HG03378 (cell line): ENCODE data around the gene SRGAP3.
A peak's percentile ranks its signal among the peaks of the same experiment; 100 is the strongest.

Experiments
- ATAC-seq: cut with Tn5 transposase; IDR thresholded peaks from one replicate; pipeline ENCODE4 v1.9.1; 2021; ENCODE audit warnings: mild to moderate bottlenecking, moderate library complexity; ENCODE audit not compliant: unreplicated experiment

The SRGAP3 gene

GRCh38 chr3:9067352-9067975, 182.0 kb downstream of the SRGAP3 start:
- peak; percentile 64 for ATAC-seq

GRCh38 chr3:9066775-9067174, 182.7 kb downstream of the SRGAP3 start:
- ATAC-seq: no peak

GRCh38 chr3:9066141-9066540, 183.3 kb downstream of the SRGAP3 start:
- ATAC-seq: no peak

- ATAC-seq: no peak
Measured at GRCh38 chr3:9064850-9065249, 184.6 kb downstream of the SRGAP3 start.

GRCh38 chr3:9064251-9064650, 185.2 kb downstream of the SRGAP3 start:
- no peak for ATAC-seq

- ATAC-seq: no peak
Measured at GRCh38 chr3:9062570-9062969, 186.9 kb downstream of the SRGAP3 start.

- ATAC-seq: no peak
Measured at GRCh38 chr3:9061634-9062033, 187.8 kb downstream of the SRGAP3 start.

GRCh38 chr3:9059489-9060400, 189.7 kb downstream of the SRGAP3 start:
- no peak for ATAC-seq

GRCh38 chr3:9056581-9056980, 192.9 kb downstream of the SRGAP3 start:
- no peak for ATAC-seq

GRCh38 chr3:9047452-9048346, 201.7 kb downstream of the SRGAP3 start:
- no peak for ATAC-seq

- no peak for ATAC-seq
Measured at GRCh38 chr3:9045371-9045770, 204.1 kb downstream of the SRGAP3 start.

- ATAC-seq: no peak
Measured at GRCh38 chr3:9043063-9043462, 206.4 kb downstream of the SRGAP3 start.

GRCh38 chr3:9041626-9042025, 207.8 kb downstream of the SRGAP3 start:
- ATAC-seq: no peak

GRCh38 chr3:9040996-9041395, 208.4 kb downstream of the SRGAP3 start:
- ATAC-seq: no peak

- ATAC-seq: no peak
Measured at GRCh38 chr3:9037144-9037711, 212.2 kb downstream of the SRGAP3 start.

- no peak for ATAC-seq
Measured at GRCh38 chr3:9036404-9037131, 212.9 kb downstream of the SRGAP3 start.

GRCh38 chr3:9035961-9036360, 213.5 kb downstream of the SRGAP3 start:
- ATAC-seq: no peak

GRCh38 chr3:9035473-9035872, 214.0 kb downstream of the SRGAP3 start:
- no peak for ATAC-seq

- ATAC-seq: no peak
Measured at GRCh38 chr3:9033867-9034266, 215.6 kb downstream of the SRGAP3 start.

GRCh38 chr3:9032231-9032777, 217.1 kb downstream of the SRGAP3 start:
- ATAC-seq: no peak
